Measurements from ENCODE around the gene FREM3. TPM values are rescaled to one million over a fixed set of nuclear protein-coding genes. Genes with fewer than 3 reads are reported as not detected.

The FREM3 gene
- total RNA-seq, 1 donor from 2014 or later, result not detected

- H3K27ac ChIP-seq, result no peak overlapping the region
- intact Hi-C loops (cut with DNase I), result no loop called here
- no peaks in the 10 kb centered on the region for H3K4me1 ChIP-seq
- no peaks in the 10 kb centered on the region for H3K36me3 ChIP-seq
- H3K27me3 ChIP-seq, result no peaks in the 10 kb centered on the region
- H3K9me3 ChIP-seq, result no peaks in the 10 kb centered on the region
- H3K4me3 ChIP-seq, result no peak overlapping the region
- TF ChIP-seq CTCF (IDR thresholded peaks at IDR 0.05) (no peak), POLR2A (IDR thresholded peaks at IDR 0.05) (no peak), POLR2AphosphoS5 (IDR thresholded peaks at IDR 0.05; ENCODE audit: insufficient read depth in 1 of 2, low read depth in 1 of 2) (no peak)
- DNase-seq (ENCODE audit: extremely low spot score in 2 of 2), result no peak
Measured at GRCh38 chr4:143616771-143617170, 83.7 kb downstream of the FREM3 start.

- Histone ChIP-seq H3K9me3 (no peaks in the 10 kb centered on the region), H3K27ac (no peak overlapping the region), H3K4me1 (no peaks in the 10 kb centered on the region), H3K4me3 (no peak overlapping the region), H3K36me3 (no peaks in the 10 kb centered on the region), H3K27me3 (no peaks in the 10 kb centered on the region)
- TF ChIP-seq CTCF (IDR thresholded peaks at IDR 0.05) (no peak), POLR2AphosphoS5 (IDR thresholded peaks at IDR 0.05; ENCODE audit: insufficient read depth in 1 of 2, low read depth in 1 of 2) (no peak), POLR2A (IDR thresholded peaks at IDR 0.05) (no peak)
- DNase-seq (ENCODE audit: extremely low spot score in 2 of 2), result no peak
- intact Hi-C loops (cut with DNase I), result no loop called here
Measured at GRCh38 chr4:143609492-143609891, 91.0 kb downstream of the FREM3 start.

- no peaks in the 10 kb centered on the region for H3K27me3 ChIP-seq
- TF ChIP-seq POLR2A (IDR thresholded peaks at IDR 0.05), result no peak
- no peak for TF ChIP-seq CTCF (IDR thresholded peaks at IDR 0.05)
- TF ChIP-seq POLR2AphosphoS5 (IDR thresholded peaks at IDR 0.05; ENCODE audit: insufficient read depth in 1 of 2, low read depth in 1 of 2), result no peak
- no peak overlapping the region for H3K27ac ChIP-seq
- no peaks in the 10 kb centered on the region for H3K36me3 ChIP-seq
- H3K4me1 ChIP-seq, result no peaks in the 10 kb centered on the region
- no peak for DNase-seq (ENCODE audit: extremely low spot score in 2 of 2)
- no peaks in the 10 kb centered on the region for H3K9me3 ChIP-seq
- H3K4me3 ChIP-seq, result no peak overlapping the region
- intact Hi-C loops (cut with DNase I), result no loop called here
Measured at GRCh38 chr4:143606480-143606879, 94.0 kb downstream of the FREM3 start.

GRCh38 chr4:143599827-143600226 lies 100.6 kb downstream of the FREM3 start:
- Histone ChIP-seq H3K4me1 (no peaks in the 10 kb centered on the region), H3K36me3 (no peaks in the 10 kb centered on the region), H3K9me3 (no peaks in the 10 kb centered on the region), H3K27me3 (no peaks in the 10 kb centered on the region), H3K27ac (no peak overlapping the region), H3K4me3 (no peak overlapping the region)
- intact Hi-C loops (cut with DNase I), result no loop called here
- no peak for TF ChIP-seq POLR2A (IDR thresholded peaks at IDR 0.05)
- no peak for TF ChIP-seq CTCF (IDR thresholded peaks at IDR 0.05)
- TF ChIP-seq POLR2AphosphoS5 (IDR thresholded peaks at IDR 0.05; ENCODE audit: insufficient read depth in 1 of 2, low read depth in 1 of 2), result no peak
- no peak for DNase-seq (ENCODE audit: extremely low spot score in 2 of 2)

- H3K4me1 ChIP-seq, result no peaks in the 10 kb centered on the region
- no peak for TF ChIP-seq CTCF (IDR thresholded peaks at IDR 0.05)
- H3K36me3 ChIP-seq, result no peaks in the 10 kb centered on the region
- H3K27ac ChIP-seq, result no peak overlapping the region
- no peaks in the 10 kb centered on the region for H3K9me3 ChIP-seq
- intact Hi-C loops (cut with DNase I), result no loop called here
- H3K4me3 ChIP-seq, result no peak overlapping the region
- no peak for DNase-seq (ENCODE audit: extremely low spot score in 2 of 2)
- H3K27me3 ChIP-seq, result no peaks in the 10 kb centered on the region
Measured at GRCh38 chr4:143598816-143599215, 101.7 kb downstream of the FREM3 start.

All from vagina (tissue), 2 donors.